GM12878 (cell line): ENCODE measurements around the gene NPAS1.

ENCODE experiments used
- ATF3 ChIP-seq: IDR thresholded peaks from 2 replicates; pipeline ENCODE4 v1.6.1; 2011; ENCODE audit warnings: low read depth, mild to moderate bottlenecking, low read length, moderate library complexity, borderline replicate concordance; ENCODE audit errors: extremely low read depth
- BCLAF1 ChIP-seq: fragments of 450-650 bp; IDR thresholded peaks from 2 replicates; pipeline ENCODE4 v1.6.1; 2017; ENCODE audit warnings: antibody characterized with exemption, mild to moderate bottlenecking, moderate library complexity
- BHLHE40 ChIP-seq, 2 experiments: fragments of 450-650 bp in 1 of 2; IDR thresholded peaks; 2 replicates each; pipeline ENCODE4 v1.6.1; 2011 to 2017; ENCODE audit warnings: low read depth in 2 of 2, borderline replicate concordance in 1 of 2, improper control_type of control experiment in 1 of 2, low read length in 1 of 2, mild to moderate bottlenecking in 1 of 2
- CTCF ChIP-seq, 3 experiments: IDR thresholded peaks in 2 of 3; conservative IDR thresholded peaks in 1 of 3; 2 replicates each; pipeline ENCODE4 v1.5.1; 2011; ENCODE audit warnings: low read depth in 3 of 3, low read length in 3 of 3, mild to moderate bottlenecking in 3 of 3, control low read depth in 2 of 3, moderate library complexity in 2 of 3, inconsistent platforms in 1 of 3, mixed read lengths in 1 of 3; ENCODE audit not compliant: control insufficient read depth in 2 of 3, insufficient read depth in 1 of 3; ENCODE audit errors: extremely low read depth in 1 of 3
- EZH2 ChIP-seq: IDR thresholded peaks from 2 replicates; pipeline ENCODE4 v1.6.1; 2012; ENCODE audit warnings: low read depth, mild to moderate bottlenecking, control low read depth, inconsistent platforms, low read length, borderline replicate concordance; ENCODE audit not compliant: control insufficient read depth
- POLR2AphosphoS5 ChIP-seq: IDR thresholded peaks from 2 replicates; pipeline ENCODE4 v1.6.1; 2011; ENCODE audit warnings: mild to moderate bottlenecking, low read length, inconsistent platforms
- RFX5 ChIP-seq: IDR thresholded peaks from 2 replicates; pipeline ENCODE4 v1.6.1; 2011; ENCODE audit warnings: low read depth, low read length, improper control_type of control experiment
- USF2 ChIP-seq: IDR thresholded peaks from 2 replicates; pipeline ENCODE4 v1.6.1; 2011; ENCODE audit warnings: low read depth, low read length, improper control_type of control experiment, borderline replicate concordance

GRCh38 chr19:47022140-47022536 is 2.5 kb downstream of the NPAS1 start:
- TF ChIP-seq ATF3 (no peak), RFX5 (no peak), POLR2AphosphoS5 (no peak), EZH2 (no peak), BHLHE40 (IDR thresholded peaks at IDR 0.05; ENCODE audit: borderline replicate concordance in 1 of 2, low read depth in 2 of 2, low read length in 1 of 2) (no peak), BCLAF1 (no peak), CTCF (IDR thresholded peaks at IDR 0.05 in 2 of 3, conservative IDR thresholded peaks at IDR 0.05 in 1 of 3; ENCODE audit: control insufficient read depth in 2 of 3, extremely low read depth in 1 of 3, insufficient read depth in 1 of 3, low read depth in 3 of 3, low read length in 3 of 3) (no peak), USF2 (no peak)
